AG08395 (cell line): ENCODE results near the gene PCMT1.
"Not testable (repeated sequence)": the region's sequence is repeated elsewhere in the genome, so short reads cannot be mapped to it uniquely, and the experiment has no call there.

Experiments
- DNase-seq: peaks from one replicate; pipeline ENCODE4 v3.0.0; 2012; ENCODE audit warnings: mixed read lengths, low spot score

PCMT1 gene

GRCh38 chr6:149820506-149820905 lies 71.0 kb downstream of the PCMT1 start:
- no peak for DNase-seq

- DNase-seq, result no peak
These were observed 72.0 kb downstream of the PCMT1 start for GRCh38 chr6:149821492-149821891.

GRCh38 chr6:149823013-149823412 lies 73.5 kb downstream of the PCMT1 start:
- no peak for DNase-seq

- DNase-seq, result no peak
These were observed 75.8 kb downstream of the PCMT1 start for GRCh38 chr6:149825292-149825691.

GRCh38 chr6:149830731-149831307 lies 81.3 kb downstream of the PCMT1 start:
- DNase-seq, result peak; percentile 68

GRCh38 chr6:149831308-149831820 lies 81.8 kb downstream of the PCMT1 start:
- DNase-seq, result no peak

GRCh38 chr6:149833651-149834050 lies 84.1 kb downstream of the PCMT1 start:
- DNase-seq, result no peak

GRCh38 chr6:149834513-149835481 lies 85.3 kb downstream of the PCMT1 start:
- DNase-seq, result peak; percentile 57

- peak; percentile 96 for DNase-seq
These were observed 91.0 kb downstream of the PCMT1 start for GRCh38 chr6:149840345-149841075.

GRCh38 chr6:149842331-149842730 lies 92.8 kb downstream of the PCMT1 start:
- DNase-seq, result no peak

GRCh38 chr6:149843051-149843633 lies 93.6 kb downstream of the PCMT1 start:
- DNase-seq, result no peak

- DNase-seq, result not testable (repeated sequence)
These were observed 94.5 kb downstream of the PCMT1 start for GRCh38 chr6:149844036-149844435.

- DNase-seq, result no peak
These were observed 94.9 kb downstream of the PCMT1 start for GRCh38 chr6:149844480-149844879.

GRCh38 chr6:149845549-149845948 lies 96.0 kb downstream of the PCMT1 start:
- DNase-seq, result no peak

- peak; percentile 53 for DNase-seq
These were observed 96.8 kb downstream of the PCMT1 start for GRCh38 chr6:149846321-149846720.

GRCh38 chr6:149847939-149848267 lies 98.4 kb downstream of the PCMT1 start:
- no peak for DNase-seq

- not testable (repeated sequence) for DNase-seq
These were observed 98.8 kb downstream of the PCMT1 start for GRCh38 chr6:149848343-149848742.

- no peak for DNase-seq
These were observed 102.0 kb downstream of the PCMT1 start for GRCh38 chr6:149851461-149852110.

- no peak for DNase-seq
These were observed 102.6 kb downstream of the PCMT1 start for GRCh38 chr6:149852180-149852579.

- DNase-seq, result no peak
These were observed 103.3 kb downstream of the PCMT1 start for GRCh38 chr6:149852881-149853280.

GRCh38 chr6:149854017-149854416 lies 104.5 kb downstream of the PCMT1 start:
- DNase-seq, result not testable (repeated sequence)

GRCh38 chr6:149854532-149854931 lies 105.0 kb downstream of the PCMT1 start:
- no peak for DNase-seq
